SK-N-MC (cell line): ENCODE data around the gene TRIM17.

Experiments
- EZH2 ChIP-seq: fragments of 200-600 bp; sonication (generic); IDR thresholded peaks from one replicate; pipeline ENCODE4 v1.6.1; 2017; ENCODE audit warnings: antibody characterized with exemption
- FOXP2 ChIP-seq: optimal IDR thresholded peaks from 2 replicates; pipeline ENCODE3; 2011; ENCODE audit warnings: mild to moderate bottlenecking, moderate library complexity; ENCODE audit not compliant: insufficient read depth; ENCODE audit errors: extremely low read length, control extremely low read depth
- POLR2AphosphoS5 ChIP-seq: IDR thresholded peaks from 2 replicates; pipeline ENCODE4 v1.6.1; 2012; ENCODE audit warnings: mild to moderate bottlenecking, low read depth, low read length, borderline replicate concordance

- no peak for TF ChIP-seq EZH2
- no peak for TF ChIP-seq POLR2AphosphoS5
- TF ChIP-seq FOXP2 = no peak
Observed at GRCh38 chr1:228423404-228424053, 6.9 kb upstream of the TRIM17 start.
